Hepatocyte (in vitro differentiated cells): Measurements from ENCODE around the gene ARHGAP26. TPM values are rescaled to one million over a fixed set of nuclear protein-coding genes. Genes with fewer than 3 reads are reported as not detected.

Source experiments
- DNase-seq: peaks from one replicate; pipeline ENCODE4 v3.0.0-alpha.2; 2016; ENCODE audit warnings: low spot score
- H2AFZ ChIP-seq: fragments of 200-600 bp; sonication (generic); 2 replicates; pipeline ENCODE4 v1.6.0; 2016; ENCODE audit warnings: antibody characterized with exemption, mild to moderate bottlenecking
- H3K27ac ChIP-seq: fragments of 200-600 bp; sonication (generic); 2 replicates; pipeline ENCODE4 v1.5.1; 2016; ENCODE audit warnings: mild to moderate bottlenecking
- H3K27me3 ChIP-seq: fragments of 200-600 bp; sonication (generic); 2 replicates; pipeline ENCODE4 v1.6.1; 2016
- H3K36me3 ChIP-seq: fragments of 200-600 bp; sonication (generic); replicated peaks from 2 replicates; pipeline ENCODE4 v1.5.1; 2016; ENCODE audit warnings: low read depth; ENCODE audit not compliant: insufficient read depth
- H3K4me1 ChIP-seq: fragments of 200-600 bp; sonication (generic); 2 replicates; pipeline ENCODE4 v1.5.1; 2016; ENCODE audit warnings: mild to moderate bottlenecking, moderate library complexity; ENCODE audit not compliant: insufficient read depth
- H3K4me2 ChIP-seq: fragments of 200-600 bp; sonication (generic); 2 replicates; pipeline ENCODE4 v1.6.0; 2016
- H3K4me3 ChIP-seq: fragments of 200-600 bp; sonication (generic); 2 replicates; pipeline ENCODE4 v1.5.1; 2016; ENCODE audit warnings: mild to moderate bottlenecking
- H3K79me2 ChIP-seq: fragments of 200-600 bp; sonication (generic); 2 replicates; pipeline ENCODE4 v1.6.0; 2017; ENCODE audit warnings: mild to moderate bottlenecking
- H3K9me2 ChIP-seq: fragments of 200-600 bp; sonication (generic); replicated peaks from 2 replicates; pipeline ENCODE4 v1.6.0; 2017; ENCODE audit warnings: mild to moderate bottlenecking; ENCODE audit not compliant: insufficient read depth
- H3K9me3 ChIP-seq: fragments of 200-600 bp; sonication (generic); 2 replicates; pipeline ENCODE4 v1.5.1; 2016; ENCODE audit warnings: low read depth, mild to moderate bottlenecking
- H4K20me1 ChIP-seq: fragments of 200-600 bp; sonication (generic); 2 replicates; pipeline ENCODE4 v1.6.0; 2016; ENCODE audit warnings: mild to moderate bottlenecking; ENCODE audit not compliant: insufficient read depth, poor library complexity, severe bottlenecking
- EZH2 ChIP-seq: fragments of 200-600 bp; sonication (generic); IDR thresholded peaks from 2 replicates; pipeline ENCODE4 v1.6.1; 2016; ENCODE audit warnings: antibody characterized with exemption, mild to moderate bottlenecking, borderline replicate concordance
- EZH2phosphoT487 ChIP-seq: fragments of 200-600 bp; sonication (generic); IDR thresholded peaks from one replicate; pipeline ENCODE4 v1.6.1; 2018; ENCODE audit warnings: antibody characterized with exemption, mild to moderate bottlenecking, low read depth, moderate library complexity; ENCODE audit not compliant: unreplicated experiment, severe bottlenecking
- WGBS: methylation state at CpG from one replicate; pipeline ENCODE4 v1.1.6; 2016; ENCODE audit warnings: low lambda C conversion rate; ENCODE audit errors: missing lambda C conversion rate; 5-methylcytosine and 5-hydroxymethylcytosine counted together
- polyA plus RNA-seq: library from polyadenylated mRNA; unstranded; fragments of >200 nt; fragmentation: Nextera tagmentation; extraction: Ambion mirVana; gene quantifications from 2 replicates; pipeline ENCODE4 v1.2.1, GENCODE V29; 2016
- total RNA-seq: library from RNA; depleted of rRNA; stranded (reverse); fragments of >200 nt; gene quantifications from 2 replicates; pipeline ENCODE4 v1.2.3, GENCODE V29; 2014
- TF ChIP-seq, protein P1 (sequence below): fragments of 200-600 bp; sonication (generic); IDR thresholded peaks from 2 replicates; pipeline ENCODE4 v1.5.1; 2016; ENCODE audit warnings: antibody characterized with exemption, mild to moderate bottlenecking; ENCODE audit not compliant: poor library complexity

ARHGAP26 gene
- total and polyA plus RNA-seq, 2 experiments from 2014 or later = 16.5 to 19.8 TPM

DNA sequence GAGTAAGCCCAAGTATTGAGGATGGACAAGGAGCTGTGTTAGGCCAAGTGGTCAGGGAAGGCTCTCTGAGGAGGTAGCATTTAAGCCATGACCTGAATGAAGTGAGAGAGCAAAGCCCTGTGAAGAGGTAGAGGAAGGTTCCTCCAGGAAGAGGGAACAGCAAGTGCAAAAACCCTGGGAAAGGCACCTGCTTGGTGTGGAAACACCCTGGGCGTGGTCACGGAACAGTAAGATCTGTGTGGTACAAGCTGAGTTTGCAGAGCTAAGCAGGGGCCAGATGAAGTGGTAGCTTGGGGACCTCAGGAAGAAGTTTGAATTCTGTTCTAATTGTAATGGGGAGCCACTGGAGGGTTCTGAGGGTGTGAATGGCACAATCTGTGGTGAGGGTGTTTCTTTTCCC lies 310.2 kb downstream of the ARHGAP26 start:
- no peaks in the 10 kb centered on the region for H3K9me2 ChIP-seq
- no peaks in the 10 kb centered on the region for H3K79me2 ChIP-seq
- H3K4me1 ChIP-seq = peaks cover 17% of the 10 kb centered on the region
- no peak overlapping the region for H3K4me2 ChIP-seq
- H4K20me1 ChIP-seq = no peaks in the 10 kb centered on the region
- H3K36me3 ChIP-seq = no peaks in the 10 kb centered on the region
- H3K27ac ChIP-seq = no peak overlapping the region
- no peak overlapping the region for H2AFZ ChIP-seq
- TF ChIP-seq EZH2phosphoT487 (no peak), EZH2 (no peak)
- TF ChIP-seq, protein P1, sequence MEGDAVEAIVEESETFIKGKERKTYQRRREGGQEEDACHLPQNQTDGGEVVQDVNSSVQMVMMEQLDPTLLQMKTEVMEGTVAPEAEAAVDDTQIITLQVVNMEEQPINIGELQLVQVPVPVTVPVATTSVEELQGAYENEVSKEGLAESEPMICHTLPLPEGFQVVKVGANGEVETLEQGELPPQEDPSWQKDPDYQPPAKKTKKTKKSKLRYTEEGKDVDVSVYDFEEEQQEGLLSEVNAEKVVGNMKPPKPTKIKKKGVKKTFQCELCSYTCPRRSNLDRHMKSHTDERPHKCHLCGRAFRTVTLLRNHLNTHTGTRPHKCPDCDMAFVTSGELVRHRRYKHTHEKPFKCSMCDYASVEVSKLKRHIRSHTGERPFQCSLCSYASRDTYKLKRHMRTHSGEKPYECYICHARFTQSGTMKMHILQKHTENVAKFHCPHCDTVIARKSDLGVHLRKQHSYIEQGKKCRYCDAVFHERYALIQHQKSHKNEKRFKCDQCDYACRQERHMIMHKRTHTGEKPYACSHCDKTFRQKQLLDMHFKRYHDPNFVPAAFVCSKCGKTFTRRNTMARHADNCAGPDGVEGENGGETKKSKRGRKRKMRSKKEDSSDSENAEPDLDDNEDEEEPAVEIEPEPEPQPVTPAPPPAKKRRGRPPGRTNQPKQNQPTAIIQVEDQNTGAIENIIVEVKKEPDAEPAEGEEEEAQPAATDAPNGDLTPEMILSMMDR = no peak
- no peak overlapping the region for H3K4me3 ChIP-seq
- 97% methylated on average over 2 of the region's 2 CpGs for WGBS
- no peaks in the 10 kb centered on the region for H3K27me3 ChIP-seq
- DNase-seq = no peak
- H3K9me3 ChIP-seq = no peaks in the 10 kb centered on the region

DNA sequence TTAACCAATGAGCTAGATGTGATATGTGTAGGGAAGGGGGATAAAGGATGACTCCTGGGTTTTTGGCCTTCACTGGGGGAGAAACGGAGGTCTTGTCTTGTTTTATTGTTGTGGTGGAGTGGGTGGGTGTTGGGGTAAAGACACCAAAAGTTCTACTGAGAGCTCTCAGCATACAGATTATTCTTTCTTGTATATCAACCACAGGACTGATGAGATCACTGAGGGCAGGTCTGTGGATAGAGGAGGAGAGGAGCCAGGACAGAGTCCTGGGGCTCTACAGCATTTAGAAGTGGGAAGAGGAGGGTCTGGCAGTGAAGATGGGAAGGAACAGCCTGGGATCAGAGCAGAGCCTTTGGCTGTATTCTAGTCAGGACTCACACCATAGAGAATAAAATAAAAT lies 310.8 kb downstream of the ARHGAP26 start:
- Histone ChIP-seq H3K4me3 (no peak overlapping the region), H4K20me1 (no peaks in the 10 kb centered on the region), H3K9me2 (no peaks in the 10 kb centered on the region), H3K4me1 (peaks cover 23% of the 10 kb centered on the region), H3K27ac (no peak overlapping the region), H3K36me3 (no peaks in the 10 kb centered on the region), H3K27me3 (no peaks in the 10 kb centered on the region), H3K4me2 (no peak overlapping the region), H2AFZ (no peak overlapping the region), H3K79me2 (no peaks in the 10 kb centered on the region), H3K9me3 (no peaks in the 10 kb centered on the region)
- no peak for TF ChIP-seq EZH2phosphoT487
- TF ChIP-seq, protein P1 = no peak
- TF ChIP-seq EZH2 = no peak
- WGBS = 90% methylated on average over 1 of the region's 1 CpG
- DNase-seq = no peak

DNA sequence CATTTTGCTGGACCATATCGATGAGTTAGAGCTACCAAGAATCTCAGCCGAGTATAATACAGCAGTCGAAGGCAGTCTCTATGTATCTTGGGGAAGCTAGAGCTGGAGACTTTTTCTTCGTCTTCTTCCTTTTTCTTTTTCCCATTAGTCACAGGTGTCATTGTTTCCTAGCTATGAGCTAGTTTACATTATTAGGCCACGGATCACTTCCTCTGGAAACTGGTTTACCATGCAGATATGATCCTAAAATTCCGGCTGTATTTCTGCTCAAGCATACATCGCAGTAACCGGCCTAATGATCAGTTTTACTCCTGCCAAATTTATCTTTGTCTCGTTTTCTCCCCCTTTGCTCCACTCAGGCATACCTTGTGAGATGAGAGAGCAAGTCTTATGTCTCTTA lies 312.8 kb downstream of the ARHGAP26 start:
- DNase-seq = no peak
- Histone ChIP-seq H2AFZ (no peak overlapping the region), H3K27me3 (no peaks in the 10 kb centered on the region), H3K4me1 (peaks cover 33% of the 10 kb centered on the region), H3K9me3 (no peaks in the 10 kb centered on the region), H3K4me2 (no peak overlapping the region), H4K20me1 (no peaks in the 10 kb centered on the region), H3K27ac (no peak overlapping the region), H3K4me3 (no peak overlapping the region), H3K9me2 (no peaks in the 10 kb centered on the region), H3K36me3 (no peaks in the 10 kb centered on the region), H3K79me2 (no peaks in the 10 kb centered on the region)
- WGBS = 91% methylated on average over 9 of the region's 9 CpGs
- no peak for TF ChIP-seq EZH2phosphoT487
- TF ChIP-seq, protein P1 = no peak
- no peak for TF ChIP-seq EZH2

DNA sequence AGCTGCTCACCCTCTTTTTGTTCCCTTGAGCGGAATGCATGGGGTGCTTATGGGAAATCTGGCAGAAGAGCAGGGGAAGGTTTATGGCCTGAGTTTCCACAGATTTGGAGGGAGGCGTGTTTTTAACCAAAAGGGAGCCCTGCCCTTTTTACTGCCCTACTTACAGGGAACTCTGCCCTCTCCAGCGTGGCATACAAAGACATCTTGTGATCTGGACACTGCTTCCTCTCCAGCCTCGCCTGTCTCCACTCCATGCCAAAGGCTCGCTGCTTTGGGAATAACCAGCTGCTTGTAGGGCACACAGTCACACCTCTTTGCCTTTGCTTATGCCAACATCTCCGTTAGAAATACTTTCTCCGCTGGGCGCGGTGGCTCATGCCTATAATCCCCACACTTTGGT lies 314.2 kb downstream of the ARHGAP26 start:
- 94% methylated on average over 9 of the region's 9 CpGs for WGBS
- H3K79me2 ChIP-seq = no peaks in the 10 kb centered on the region
- H3K4me3 ChIP-seq = no peak overlapping the region
- TF ChIP-seq, protein P1 = no peak
- no peak for TF ChIP-seq EZH2phosphoT487
- no peak for TF ChIP-seq EZH2
- no peaks in the 10 kb centered on the region for H4K20me1 ChIP-seq
- no peaks in the 10 kb centered on the region for H3K36me3 ChIP-seq
- H3K9me2 ChIP-seq = no peaks in the 10 kb centered on the region
- DNase-seq = no peak
- H2AFZ ChIP-seq = no peak overlapping the region
- H3K9me3 ChIP-seq = no peaks in the 10 kb centered on the region
- H3K27me3 ChIP-seq = no peaks in the 10 kb centered on the region
- H3K4me2 ChIP-seq = no peak overlapping the region
- peaks cover 23% of the 10 kb centered on the region for H3K4me1 ChIP-seq
- no peak overlapping the region for H3K27ac ChIP-seq
